LNCAP (cell line): Measurements from ENCODE around the gene HMCES.

Experiments used
- CTCF ChIP-seq: fragments of 450-650 bp; IDR thresholded peaks from 2 replicates; pipeline ENCODE4 v1.5.1; 2017; ENCODE audit warnings: mild to moderate bottlenecking

The HMCES gene

GRCh38 chr3:129327510-129327909 lies 48.8 kb downstream of the HMCES start:
- TF ChIP-seq CTCF = no peak

GRCh38 chr3:129329858-129330257 lies 51.2 kb downstream of the HMCES start:
- TF ChIP-seq CTCF = no peak

GRCh38 chr3:129330409-129330808 lies 51.7 kb downstream of the HMCES start:
- no peak for TF ChIP-seq CTCF

GRCh38 chr3:129333891-129334290 lies 55.2 kb downstream of the HMCES start:
- no peak for TF ChIP-seq CTCF

- TF ChIP-seq CTCF = no peak
Observed at GRCh38 chr3:129336093-129336706, 57.5 kb downstream of the HMCES start.

GRCh38 chr3:129341331-129342141 lies 62.9 kb downstream of the HMCES start:
- TF ChIP-seq CTCF = no peak

- no peak for TF ChIP-seq CTCF
Observed at GRCh38 chr3:129343643-129344360, 65.1 kb downstream of the HMCES start.
